ENCODE measurements around the gene UNKL. TPM values are rescaled to one million over a fixed set of nuclear protein-coding genes. Genes with fewer than 3 reads are reported as not detected.
A peak's percentile ranks its signal among the peaks of the same experiment; 100 is the strongest.

The UNKL gene
- total and polyA plus RNA-seq, 8 donors = 4.8 to 75.0 (median 28.2) TPM

- TF ChIP-seq POLR2A (IDR thresholded peaks at IDR 0.05) (no peak), EP300 (IDR thresholded peaks at IDR 0.05) (no peak), POLR2AphosphoS5 (IDR thresholded peaks at IDR 0.05) (peak in 1 of 3 donors; percentile 24)
- TF ChIP-seq, protein P1, sequence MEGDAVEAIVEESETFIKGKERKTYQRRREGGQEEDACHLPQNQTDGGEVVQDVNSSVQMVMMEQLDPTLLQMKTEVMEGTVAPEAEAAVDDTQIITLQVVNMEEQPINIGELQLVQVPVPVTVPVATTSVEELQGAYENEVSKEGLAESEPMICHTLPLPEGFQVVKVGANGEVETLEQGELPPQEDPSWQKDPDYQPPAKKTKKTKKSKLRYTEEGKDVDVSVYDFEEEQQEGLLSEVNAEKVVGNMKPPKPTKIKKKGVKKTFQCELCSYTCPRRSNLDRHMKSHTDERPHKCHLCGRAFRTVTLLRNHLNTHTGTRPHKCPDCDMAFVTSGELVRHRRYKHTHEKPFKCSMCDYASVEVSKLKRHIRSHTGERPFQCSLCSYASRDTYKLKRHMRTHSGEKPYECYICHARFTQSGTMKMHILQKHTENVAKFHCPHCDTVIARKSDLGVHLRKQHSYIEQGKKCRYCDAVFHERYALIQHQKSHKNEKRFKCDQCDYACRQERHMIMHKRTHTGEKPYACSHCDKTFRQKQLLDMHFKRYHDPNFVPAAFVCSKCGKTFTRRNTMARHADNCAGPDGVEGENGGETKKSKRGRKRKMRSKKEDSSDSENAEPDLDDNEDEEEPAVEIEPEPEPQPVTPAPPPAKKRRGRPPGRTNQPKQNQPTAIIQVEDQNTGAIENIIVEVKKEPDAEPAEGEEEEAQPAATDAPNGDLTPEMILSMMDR (IDR thresholded peaks at IDR 0.05) = peak in 5 of 7 experiments; percentile 70 to 78 (median 77)
- intact Hi-C loops (cut with DNase I; ENCODE audit: low total_unique reads) = no loop called here
- H3K4me3 ChIP-seq = no peak overlapping the region
- peaks cover 53 to 96% (median 94%) of the 10 kb centered on the region in 4 donors for H3K36me3 ChIP-seq
- no peak overlapping the region for H3K27ac ChIP-seq
- WGBS, 5 donors = 31 to 47% (median 41%) methylated on average over 15 to 18 of the region's 18 CpGs
- no peaks in the 10 kb centered on the region for H3K27me3 ChIP-seq
- peaks cover 0 to 6% (median under 1%) of the 10 kb centered on the region in 4 donors for H3K4me1 ChIP-seq
- peak; percentile 77 to 83 for DNase-seq
- H3K9me3 ChIP-seq = no peaks in the 10 kb centered on the region
Measured at GRCh38 chr16:1363501-1364041, 50.9 kb downstream of the UNKL start.

DNA sequence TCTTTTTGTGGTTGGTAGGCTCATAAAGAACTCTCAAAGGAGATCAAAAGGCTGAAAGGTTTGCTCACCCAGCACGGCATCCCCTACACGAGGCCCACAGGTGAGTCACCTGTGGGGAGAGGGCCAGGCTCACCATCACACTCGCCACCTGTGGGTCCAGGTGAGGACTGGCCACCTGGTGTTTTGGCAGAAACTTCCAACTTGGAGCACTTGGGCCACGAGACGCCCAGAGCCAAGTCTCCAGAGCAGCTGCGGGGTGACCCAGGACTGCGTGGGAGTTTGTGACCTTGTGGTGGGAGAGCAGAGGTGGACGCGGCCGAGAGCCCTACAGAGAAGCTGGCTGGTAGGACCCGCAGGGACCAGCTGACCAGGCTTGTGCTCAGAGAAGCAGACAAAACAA lies 51.7 kb downstream of the UNKL start:
- H3K27me3 ChIP-seq = no peaks in the 10 kb centered on the region
- peaks cover 0 to 8% (median 3%) of the 10 kb centered on the region in 4 donors for H3K4me1 ChIP-seq
- no peaks in the 10 kb centered on the region for H3K9me3 ChIP-seq
- peaks cover 57 to 99% (median 97%) of the 10 kb centered on the region in 4 donors for H3K36me3 ChIP-seq
- no peak for DNase-seq
- H3K27ac ChIP-seq = no peak overlapping the region
- intact Hi-C loops (cut with DNase I; ENCODE audit: low total_unique reads) = no loop called here
- TF ChIP-seq POLR2A (IDR thresholded peaks at IDR 0.05) (no peak), POLR2AphosphoS5 (IDR thresholded peaks at IDR 0.05) (no peak), EP300 (IDR thresholded peaks at IDR 0.05) (no peak)
- TF ChIP-seq, protein P1 (IDR thresholded peaks at IDR 0.05) = no peak
- H3K4me3 ChIP-seq = no peak overlapping the region
- WGBS, 5 donors = 76 to 87% (median 82%) methylated on average over 9 to 11 of the region's 11 CpGs

GRCh38 chr16:1361685-1362360 lies 52.7 kb downstream of the UNKL start:
- H3K27ac ChIP-seq = no peak overlapping the region
- peaks cover 53 to 91% (median 89%) of the 10 kb centered on the region in 4 donors for H3K36me3 ChIP-seq
- no peaks in the 10 kb centered on the region for H3K27me3 ChIP-seq
- no peaks in the 10 kb centered on the region for H3K9me3 ChIP-seq
- DNase-seq = no peak
- 91 to 97% (median 93%) methylated on average over 38 to 43 of the region's 43 CpGs for WGBS, 5 donors
- H3K4me3 ChIP-seq = no peak overlapping the region
- intact Hi-C loops (cut with DNase I; ENCODE audit: low total_unique reads) = no loop called here
- H3K4me1 ChIP-seq = peaks cover 0 to 13% (median 4%) of the 10 kb centered on the region in 4 donors
- TF ChIP-seq POLR2AphosphoS5 (IDR thresholded peaks at IDR 0.05) (no peak), POLR2A (IDR thresholded peaks at IDR 0.05) (no peak), EP300 (IDR thresholded peaks at IDR 0.05) (no peak)
- TF ChIP-seq, protein P1 (IDR thresholded peaks at IDR 0.05) = no peak

DNA sequence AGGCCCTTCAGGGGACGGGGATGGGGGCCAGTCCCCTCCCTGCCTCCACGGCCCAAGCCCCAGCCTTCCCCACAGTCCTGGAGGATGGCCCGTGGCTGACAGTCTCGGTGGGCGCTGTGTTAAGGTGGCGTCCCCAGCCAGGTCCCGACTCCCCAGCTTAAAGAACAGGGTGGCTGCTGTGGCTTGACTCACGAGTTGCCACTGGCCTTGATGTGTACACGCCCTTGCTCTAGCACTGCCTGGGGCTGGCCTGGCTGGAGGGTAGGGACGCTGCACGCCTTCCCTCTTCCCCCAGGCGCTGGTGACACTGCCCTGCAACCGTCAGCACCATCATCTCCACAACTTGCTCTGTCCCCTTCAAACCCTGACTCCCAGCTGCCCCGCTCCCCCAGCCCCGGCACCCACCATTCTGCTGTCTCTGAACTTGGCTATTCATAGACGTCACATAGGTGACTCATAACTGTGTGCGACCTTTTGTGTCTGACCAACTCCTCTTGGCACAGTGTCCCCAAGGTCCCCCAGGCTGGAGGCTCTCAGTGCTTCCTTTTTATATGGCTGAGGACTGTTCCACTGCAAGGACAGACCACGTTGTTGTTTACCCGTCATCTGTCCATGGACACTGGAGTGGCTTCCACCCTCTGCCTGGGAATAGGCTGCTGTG lies 56.5 kb downstream of the UNKL start:
- 72 to 81% (median 78%) methylated on average over 10 to 19 of the region's 19 CpGs for WGBS, 5 donors
- H3K4me3 ChIP-seq = no peak overlapping the region
- intact Hi-C loops (cut with DNase I; ENCODE audit: low total_unique reads) = no loop called here
- H3K27me3 ChIP-seq = no peaks in the 10 kb centered on the region
- H3K36me3 ChIP-seq = peaks cover 24 to 53% (median 51%) of the 10 kb centered on the region in 4 donors
- H3K9me3 ChIP-seq = no peaks in the 10 kb centered on the region
- peaks cover 0 to 51% (median 31%) of the 10 kb centered on the region in 4 donors for H3K4me1 ChIP-seq
- no peak for DNase-seq
- H3K27ac ChIP-seq = no peak overlapping the region
- TF ChIP-seq, protein P1 (IDR thresholded peaks at IDR 0.05) = no peak
- TF ChIP-seq POLR2AphosphoS5 (IDR thresholded peaks at IDR 0.05) (no peak), EP300 (IDR thresholded peaks at IDR 0.05) (no peak), POLR2A (IDR thresholded peaks at IDR 0.05) (no peak)
